PC-9 (cell line): ENCODE measurements around the gene MACROD2.

Experiments
- EZH2 ChIP-seq: fragments of 200-600 bp; sonication (generic); IDR thresholded peaks from 2 replicates; pipeline ENCODE4 v1.8.0; 2017; ENCODE audit warnings: antibody characterized with exemption, low read depth
- TF ChIP-seq, protein P1 (sequence below): fragments of 200-600 bp; sonication (generic); conservative IDR thresholded peaks from 2 replicates; pipeline ENCODE4 v1.6.1; 2017; ENCODE audit warnings: mixed run types, antibody characterized with exemption, mild to moderate bottlenecking, moderate library complexity

- TF ChIP-seq, protein P1, sequence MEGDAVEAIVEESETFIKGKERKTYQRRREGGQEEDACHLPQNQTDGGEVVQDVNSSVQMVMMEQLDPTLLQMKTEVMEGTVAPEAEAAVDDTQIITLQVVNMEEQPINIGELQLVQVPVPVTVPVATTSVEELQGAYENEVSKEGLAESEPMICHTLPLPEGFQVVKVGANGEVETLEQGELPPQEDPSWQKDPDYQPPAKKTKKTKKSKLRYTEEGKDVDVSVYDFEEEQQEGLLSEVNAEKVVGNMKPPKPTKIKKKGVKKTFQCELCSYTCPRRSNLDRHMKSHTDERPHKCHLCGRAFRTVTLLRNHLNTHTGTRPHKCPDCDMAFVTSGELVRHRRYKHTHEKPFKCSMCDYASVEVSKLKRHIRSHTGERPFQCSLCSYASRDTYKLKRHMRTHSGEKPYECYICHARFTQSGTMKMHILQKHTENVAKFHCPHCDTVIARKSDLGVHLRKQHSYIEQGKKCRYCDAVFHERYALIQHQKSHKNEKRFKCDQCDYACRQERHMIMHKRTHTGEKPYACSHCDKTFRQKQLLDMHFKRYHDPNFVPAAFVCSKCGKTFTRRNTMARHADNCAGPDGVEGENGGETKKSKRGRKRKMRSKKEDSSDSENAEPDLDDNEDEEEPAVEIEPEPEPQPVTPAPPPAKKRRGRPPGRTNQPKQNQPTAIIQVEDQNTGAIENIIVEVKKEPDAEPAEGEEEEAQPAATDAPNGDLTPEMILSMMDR: no peak
- no peak for TF ChIP-seq EZH2
These were observed 2019.1 kb downstream of the MACROD2 start for GRCh38 chr20:16014436-16014835.
